Left ventricle myocardium inferior (tissue), 1 donor: ENCODE results near the gene CCND3. TPM values are rescaled to one million over a fixed set of nuclear protein-coding genes. Genes with fewer than 3 reads are reported as not detected.

Experiments
- DNase-seq: peaks from one replicate; pipeline ENCODE4 v3.0.0-alpha.2; 2020
- H3K27ac ChIP-seq: fragments of 200-600 bp; replicated peaks from 2 replicates; pipeline ENCODE4 v1.8.0; 2021
- H3K27me3 ChIP-seq: fragments of 200-600 bp; 2 replicates; pipeline ENCODE4 v1.8.0; 2021; ENCODE audit warnings: low read depth
- H3K36me3 ChIP-seq: fragments of 200-600 bp; 2 replicates; pipeline ENCODE4 v1.8.0; 2021
- H3K4me1 ChIP-seq: fragments of 200-600 bp; 2 replicates; pipeline ENCODE4 v1.8.0; 2021
- H3K4me3 ChIP-seq: fragments of 200-600 bp; 2 replicates; pipeline ENCODE4 v1.8.0; 2021; ENCODE audit warnings: mild to moderate bottlenecking, moderate library complexity
- H3K9me3 ChIP-seq: fragments of 200-600 bp; replicated peaks from 2 replicates; pipeline ENCODE4 v1.8.0; 2021
- CTCF ChIP-seq: fragments of 200-600 bp; IDR thresholded peaks from 2 replicates; pipeline ENCODE4 v1.8.0; 2021; ENCODE audit warnings: antibody characterized with exemption, mild to moderate bottlenecking, borderline replicate concordance
- intact Hi-C: fragments of 100-400 bp; cut with micrococcal nuclease; formaldehyde crosslinking; loops from one replicate; pipeline ENCODE4 v1.11.0; 2022
- total RNA-seq: library from RNA; stranded (reverse); fragmentation: NEBNext Ultra II Directional; extraction: Animal tissue kit (Norgen Biotek cat#: 25700); gene quantifications from one replicate; pipeline ENCODE4 v1.2.1, GENCODE V29; 2021
- donor health status: DM: no; HTN: yes; CAD: no; lungs with severe emphysema.

CCND3 gene
- total RNA-seq, 1 donor from 2014 or later = 44.5 TPM

- Histone ChIP-seq H3K27me3 (no peaks in the 10 kb centered on the region), H3K4me3 (no peak overlapping the region), H3K27ac (no peak overlapping the region), H3K4me1 (peaks cover 27% of the 10 kb centered on the region), H3K36me3 (no peaks in the 10 kb centered on the region), H3K9me3 (no peaks in the 10 kb centered on the region)
- intact Hi-C loops = no loop called here
- no peak for TF ChIP-seq CTCF
- no peak for DNase-seq
These were observed 32.7 kb upstream of the CCND3 start for GRCh38 chr6:41974281-41974825.

GRCh38 chr6:41972826-41973225 is 31.2 kb upstream of the CCND3 start:
- H3K36me3 ChIP-seq = no peaks in the 10 kb centered on the region
- H3K27ac ChIP-seq = no peak overlapping the region
- intact Hi-C loops = no loop called here
- TF ChIP-seq CTCF = no peak
- H3K9me3 ChIP-seq = no peaks in the 10 kb centered on the region
- no peak for DNase-seq
- no peaks in the 10 kb centered on the region for H3K27me3 ChIP-seq
- H3K4me3 ChIP-seq = no peak overlapping the region
- H3K4me1 ChIP-seq = peaks cover 27% of the 10 kb centered on the region

GRCh38 chr6:41970436-41970846 is 28.8 kb upstream of the CCND3 start:
- no peaks in the 10 kb centered on the region for H3K9me3 ChIP-seq
- H3K27me3 ChIP-seq = no peaks in the 10 kb centered on the region
- no peak for TF ChIP-seq CTCF
- no peak overlapping the region for H3K4me3 ChIP-seq
- peaks cover 29% of the 10 kb centered on the region for H3K4me1 ChIP-seq
- intact Hi-C loops = no loop called here
- no peak for DNase-seq
- no peaks in the 10 kb centered on the region for H3K36me3 ChIP-seq
- H3K27ac ChIP-seq = no peak overlapping the region

- intact Hi-C loops = no loop called here
- no peaks in the 10 kb centered on the region for H3K27me3 ChIP-seq
- DNase-seq = no peak
- H3K36me3 ChIP-seq = no peaks in the 10 kb centered on the region
- peaks cover 22% of the 10 kb centered on the region for H3K4me1 ChIP-seq
- H3K9me3 ChIP-seq = no peaks in the 10 kb centered on the region
- H3K4me3 ChIP-seq = no peak overlapping the region
- TF ChIP-seq CTCF = no peak
- no peak overlapping the region for H3K27ac ChIP-seq
These were observed 26.0 kb upstream of the CCND3 start for GRCh38 chr6:41967312-41968287.

- no peak overlapping the region for H3K27ac ChIP-seq
- H3K4me1 ChIP-seq = peaks cover 20% of the 10 kb centered on the region
- no peaks in the 10 kb centered on the region for H3K27me3 ChIP-seq
- no peak for DNase-seq
- H3K4me3 ChIP-seq = no peak overlapping the region
- no peaks in the 10 kb centered on the region for H3K36me3 ChIP-seq
- no peaks in the 10 kb centered on the region for H3K9me3 ChIP-seq
- intact Hi-C loops = no loop called here
- TF ChIP-seq CTCF = no peak
These were observed 25.3 kb upstream of the CCND3 start for GRCh38 chr6:41966961-41967311.
